GM21529 (cell line): ENCODE data around the gene CTNNA1.

Experiments
- ATAC-seq: cut with Tn5 transposase; IDR thresholded peaks from one replicate; pipeline ENCODE4 v1.9.1; 2021; ENCODE audit not compliant: unreplicated experiment

Gene CTNNA1

GRCh38 chr5:138981586-138981985 lies 228.4 kb downstream of the CTNNA1 start:
- ATAC-seq, result no peak

- no peak for ATAC-seq
Observed at GRCh38 chr5:138983984-138984383, 230.8 kb downstream of the CTNNA1 start.
